ENCODE results near the gene GUCY1A1. TPM values are rescaled to one million over a fixed set of nuclear protein-coding genes. Genes with fewer than 3 reads are reported as not detected.

GUCY1A1 gene
- total and polyA plus RNA-seq, 4 experiments from 2014 or later = not detected

- ChIA-PET CTCF (ENCODE audit: partially characterized antibody) (no interaction called here), POLR2A (ENCODE audit: partially characterized antibody) (no interaction called here)
- Histone ChIP-seq H3K4me1 (ENCODE audit: insufficient read depth, low read length) (no peaks in the 10 kb centered on the region), H3K27me3 (ENCODE audit: insufficient read depth, low read length) (peaks cover 6% of the 10 kb centered on the region), H3K36me3 (ENCODE audit: insufficient read depth, low read length) (no peaks in the 10 kb centered on the region), H3K9me3 (ENCODE audit: control insufficient read depth in 1 of 2, low read length in 2 of 2) (no peaks in the 10 kb centered on the region), H3K27ac (ENCODE audit: low read depth, low read length) (no peak overlapping the region), H3K4me3 (ENCODE audit: low read length in 2 of 2) (no peak overlapping the region)
- no peak for DNase-seq
- Mint-ChIP-seq H3K27ac (no peak overlapping the region), H3K4me1 (peaks cover 8 to 21% (median 13%) of the 10 kb centered on the region in 4 donors), H3K4me3 (no peak overlapping the region), H3K9me3 (peaks cover 0 to 5% (median 0%) of the 10 kb centered on the region in 8 donors), H3K27me3 (peaks cover 29 to 32% of the 10 kb centered on the region in 2 donors), H3K36me3 (no peaks in the 10 kb centered on the region)
- intact Hi-C loops (cut with micrococcal nuclease) = no loop called here
Observed at GRCh38 chr4:155665054-155665453, 1.6 kb upstream of the GUCY1A1 start.

GRCh38 chr4:155667222-155667567, 547 bp downstream of the GUCY1A1 start:
- Mint-ChIP-seq H3K9me3 (peaks cover 0 to 5% (median 0%) of the 10 kb centered on the region in 8 donors), H3K4me1 (peaks cover 8 to 21% (median 13%) of the 10 kb centered on the region in 4 donors), H3K4me3 (peak overlapping the region in 7 of 8 donors; percentile 56 to 86 (median 66)), H3K27me3 (peaks cover 29 to 39% of the 10 kb centered on the region in 2 donors), H3K27ac (no peak overlapping the region), H3K36me3 (no peaks in the 10 kb centered on the region)
- ChIA-PET CTCF (ENCODE audit: partially characterized antibody) (no interaction called here), POLR2A (ENCODE audit: partially characterized antibody) (no interaction called here)
- no peaks in the 10 kb centered on the region for H3K36me3 ChIP-seq (ENCODE audit: insufficient read depth, low read length)
- H3K27ac ChIP-seq (ENCODE audit: low read depth, low read length) = no peak overlapping the region
- no peaks in the 10 kb centered on the region for H3K4me1 ChIP-seq (ENCODE audit: insufficient read depth, low read length)
- intact Hi-C loops (cut with micrococcal nuclease) = no loop called here
- DNase-seq = no peak
- H3K27me3 ChIP-seq (ENCODE audit: insufficient read depth, low read length) = peaks cover 11% of the 10 kb centered on the region
- H3K4me3 ChIP-seq (ENCODE audit: low read length in 2 of 2) = peak overlapping the region in 1 of 2 donors; percentile 13
- no peaks in the 10 kb centered on the region for H3K9me3 ChIP-seq (ENCODE audit: control insufficient read depth in 1 of 2, low read length in 2 of 2)

GRCh38 chr4:155667568-155668511, 1.2 kb downstream of the GUCY1A1 start:
- Histone ChIP-seq H3K4me1 (ENCODE audit: insufficient read depth, low read length) (no peaks in the 10 kb centered on the region), H3K4me3 (ENCODE audit: low read length in 2 of 2) (no peak overlapping the region), H3K9me3 (ENCODE audit: control insufficient read depth in 1 of 2, low read length in 2 of 2) (no peaks in the 10 kb centered on the region), H3K36me3 (ENCODE audit: insufficient read depth, low read length) (no peaks in the 10 kb centered on the region), H3K27me3 (ENCODE audit: insufficient read depth, low read length) (peaks cover 11% of the 10 kb centered on the region), H3K27ac (ENCODE audit: low read depth, low read length) (no peak overlapping the region)
- ChIA-PET CTCF (ENCODE audit: partially characterized antibody) (no interaction called here), POLR2A (ENCODE audit: partially characterized antibody) (no interaction called here)
- peaks cover 0 to 5% (median 0%) of the 10 kb centered on the region in 8 donors for H3K9me3 Mint-ChIP-seq
- H3K4me3 Mint-ChIP-seq = peak overlapping the region in 4 of 8 donors; percentile 11 to 86 (median 76)
- intact Hi-C loops (cut with micrococcal nuclease) = no loop called here
- H3K27ac Mint-ChIP-seq = no peak overlapping the region
- H3K4me1 Mint-ChIP-seq = peaks cover 8 to 21% (median 13%) of the 10 kb centered on the region in 4 donors
- H3K27me3 Mint-ChIP-seq = peaks cover 28 to 41% of the 10 kb centered on the region in 2 donors
- no peak for DNase-seq
- no peaks in the 10 kb centered on the region for H3K36me3 Mint-ChIP-seq

GRCh38 chr4:155668707-155669220, 2.1 kb downstream of the GUCY1A1 start:
- Histone ChIP-seq H3K27me3 (ENCODE audit: insufficient read depth, low read length) (peaks cover 11% of the 10 kb centered on the region), H3K36me3 (ENCODE audit: insufficient read depth, low read length) (no peaks in the 10 kb centered on the region), H3K9me3 (ENCODE audit: control insufficient read depth in 1 of 2, low read length in 2 of 2) (no peaks in the 10 kb centered on the region), H3K4me1 (ENCODE audit: insufficient read depth, low read length) (no peaks in the 10 kb centered on the region), H3K27ac (ENCODE audit: low read depth, low read length) (no peak overlapping the region), H3K4me3 (ENCODE audit: low read length in 2 of 2) (no peak overlapping the region)
- intact Hi-C loops (cut with micrococcal nuclease) = no loop called here
- no peaks in the 10 kb centered on the region for H3K36me3 Mint-ChIP-seq
- CTCF ChIA-PET (ENCODE audit: partially characterized antibody) = no interaction called here
- peaks cover 28 to 38% of the 10 kb centered on the region in 2 donors for H3K27me3 Mint-ChIP-seq
- no peak overlapping the region for H3K27ac Mint-ChIP-seq
- no peak for DNase-seq
- H3K4me1 Mint-ChIP-seq = peaks cover 8 to 21% (median 13%) of the 10 kb centered on the region in 4 donors
- POLR2A ChIA-PET (ENCODE audit: partially characterized antibody) = no interaction called here
- H3K9me3 Mint-ChIP-seq = peaks cover 0 to 2% (median 0%) of the 10 kb centered on the region in 8 donors
- no peak overlapping the region for H3K4me3 Mint-ChIP-seq

GRCh38 chr4:155672342-155672741, 5.7 kb downstream of the GUCY1A1 start:
- Histone ChIP-seq H3K27ac (ENCODE audit: low read depth, low read length) (no peak overlapping the region), H3K27me3 (ENCODE audit: insufficient read depth, low read length) (peaks cover 5% of the 10 kb centered on the region), H3K4me3 (ENCODE audit: low read length in 2 of 2) (no peak overlapping the region), H3K36me3 (ENCODE audit: insufficient read depth, low read length) (no peaks in the 10 kb centered on the region), H3K9me3 (ENCODE audit: control insufficient read depth in 1 of 2, low read length in 2 of 2) (no peaks in the 10 kb centered on the region), H3K4me1 (ENCODE audit: insufficient read depth, low read length) (no peaks in the 10 kb centered on the region)
- CTCF ChIA-PET (ENCODE audit: partially characterized antibody) = no interaction called here
- H3K27ac Mint-ChIP-seq = no peak overlapping the region
- H3K27me3 Mint-ChIP-seq = peaks cover 10 to 22% of the 10 kb centered on the region in 2 donors
- intact Hi-C loops (cut with micrococcal nuclease) = no loop called here
- H3K4me1 Mint-ChIP-seq = peaks cover 4 to 5% (median 4%) of the 10 kb centered on the region in 4 donors
- H3K4me3 Mint-ChIP-seq = no peak overlapping the region
- H3K9me3 Mint-ChIP-seq = peaks cover 0 to 3% (median 0%) of the 10 kb centered on the region in 8 donors
- DNase-seq = no peak
- POLR2A ChIA-PET (ENCODE audit: partially characterized antibody) = no interaction called here
- no peaks in the 10 kb centered on the region for H3K36me3 Mint-ChIP-seq

- H3K9me3 ChIP-seq (ENCODE audit: control insufficient read depth in 1 of 2, low read length in 2 of 2) = no peaks in the 10 kb centered on the region
- Mint-ChIP-seq H3K36me3 (no peaks in the 10 kb centered on the region), H3K4me3 (no peak overlapping the region), H3K27ac (no peak overlapping the region), H3K4me1 (no peaks in the 10 kb centered on the region), H3K9me3 (peaks cover 0 to 3% (median 0%) of the 10 kb centered on the region in 8 donors), H3K27me3 (peaks cover 7 to 16% of the 10 kb centered on the region in 2 donors)
- H3K27me3 ChIP-seq (ENCODE audit: insufficient read depth, low read length) = peaks cover 5% of the 10 kb centered on the region
- CTCF ChIA-PET (ENCODE audit: partially characterized antibody) = no interaction called here
- DNase-seq = no peak
- no peak overlapping the region for H3K27ac ChIP-seq (ENCODE audit: low read depth, low read length)
- no peaks in the 10 kb centered on the region for H3K36me3 ChIP-seq (ENCODE audit: insufficient read depth, low read length)
- POLR2A ChIA-PET (ENCODE audit: partially characterized antibody) = no interaction called here
- no peaks in the 10 kb centered on the region for H3K4me1 ChIP-seq (ENCODE audit: insufficient read depth, low read length)
- no peak overlapping the region for H3K4me3 ChIP-seq (ENCODE audit: low read length in 2 of 2)
- intact Hi-C loops (cut with micrococcal nuclease) = no loop called here
Observed at GRCh38 chr4:155673453-155673979, 6.9 kb downstream of the GUCY1A1 start.

- peaks cover 5% of the 10 kb centered on the region for H3K27me3 ChIP-seq (ENCODE audit: insufficient read depth, low read length)
- no peak for DNase-seq
- Mint-ChIP-seq H3K9me3 (peaks cover 0 to 3% (median 0%) of the 10 kb centered on the region in 8 donors), H3K4me1 (no peaks in the 10 kb centered on the region), H3K4me3 (no peak overlapping the region), H3K27ac (no peak overlapping the region), H3K27me3 (peaks cover 3 to 14% of the 10 kb centered on the region in 2 donors), H3K36me3 (no peaks in the 10 kb centered on the region)
- ChIA-PET CTCF (ENCODE audit: partially characterized antibody) (no interaction called here), POLR2A (ENCODE audit: partially characterized antibody) (no interaction called here)
- no peaks in the 10 kb centered on the region for H3K4me1 ChIP-seq (ENCODE audit: insufficient read depth, low read length)
- H3K9me3 ChIP-seq (ENCODE audit: control insufficient read depth in 1 of 2, low read length in 2 of 2) = no peaks in the 10 kb centered on the region
- no peak overlapping the region for H3K27ac ChIP-seq (ENCODE audit: low read depth, low read length)
- intact Hi-C loops (cut with micrococcal nuclease) = no loop called here
- no peaks in the 10 kb centered on the region for H3K36me3 ChIP-seq (ENCODE audit: insufficient read depth, low read length)
- H3K4me3 ChIP-seq (ENCODE audit: low read length in 2 of 2) = no peak overlapping the region
Observed at GRCh38 chr4:155674669-155675071, 8.0 kb downstream of the GUCY1A1 start.

Data from CD4-positive, alpha-beta memory T cell (primary cell).